ENCODE results near the gene TBC1D22A. TPM values are rescaled to one million over a fixed set of nuclear protein-coding genes. Genes with fewer than 3 reads are reported as not detected.

The TBC1D22A gene
- total and polyA plus RNA-seq, 2 experiments from 2014 or later: 9.6 to 13.3 TPM

DNA sequence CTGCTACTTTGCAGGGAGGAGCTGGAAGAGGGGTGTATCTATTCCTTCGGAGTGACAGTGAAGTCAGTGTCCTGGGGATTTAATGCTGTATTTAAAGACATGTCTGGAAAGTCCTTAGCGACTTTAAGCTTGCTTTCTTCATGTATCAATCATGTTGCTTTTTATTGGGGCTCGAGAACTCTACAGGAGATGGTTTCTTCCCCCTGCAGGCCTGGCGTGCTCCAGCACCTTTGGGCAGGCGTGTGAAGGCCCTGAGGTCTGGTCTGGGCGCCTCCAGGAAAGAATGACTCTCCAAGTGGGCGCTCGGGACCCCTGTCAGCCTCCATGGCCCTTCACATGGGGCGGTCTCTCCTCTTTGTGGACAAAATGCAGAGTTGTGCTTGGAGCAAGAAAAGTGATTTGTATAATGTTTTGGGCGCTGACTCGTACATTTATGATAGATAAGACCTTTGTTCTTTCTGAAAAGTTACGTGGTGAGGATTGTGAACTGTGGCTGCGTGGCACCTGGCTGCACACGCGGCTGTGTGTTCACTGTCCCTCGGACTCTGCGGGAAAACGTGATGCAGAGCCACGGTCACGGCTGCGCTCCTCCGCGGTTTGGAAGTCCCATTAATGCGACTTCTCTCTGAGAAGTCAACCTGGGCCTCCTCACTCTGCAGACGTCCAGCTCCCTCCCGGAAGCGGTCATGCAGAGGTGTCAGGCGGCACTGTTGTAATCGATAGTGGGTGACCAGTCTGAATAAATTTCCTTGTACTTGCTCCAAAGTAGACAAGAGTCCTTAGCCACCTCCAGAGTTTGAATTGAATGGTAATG lies 282.5 kb downstream of the TBC1D22A start:
- TF ChIP-seq, protein P1, sequence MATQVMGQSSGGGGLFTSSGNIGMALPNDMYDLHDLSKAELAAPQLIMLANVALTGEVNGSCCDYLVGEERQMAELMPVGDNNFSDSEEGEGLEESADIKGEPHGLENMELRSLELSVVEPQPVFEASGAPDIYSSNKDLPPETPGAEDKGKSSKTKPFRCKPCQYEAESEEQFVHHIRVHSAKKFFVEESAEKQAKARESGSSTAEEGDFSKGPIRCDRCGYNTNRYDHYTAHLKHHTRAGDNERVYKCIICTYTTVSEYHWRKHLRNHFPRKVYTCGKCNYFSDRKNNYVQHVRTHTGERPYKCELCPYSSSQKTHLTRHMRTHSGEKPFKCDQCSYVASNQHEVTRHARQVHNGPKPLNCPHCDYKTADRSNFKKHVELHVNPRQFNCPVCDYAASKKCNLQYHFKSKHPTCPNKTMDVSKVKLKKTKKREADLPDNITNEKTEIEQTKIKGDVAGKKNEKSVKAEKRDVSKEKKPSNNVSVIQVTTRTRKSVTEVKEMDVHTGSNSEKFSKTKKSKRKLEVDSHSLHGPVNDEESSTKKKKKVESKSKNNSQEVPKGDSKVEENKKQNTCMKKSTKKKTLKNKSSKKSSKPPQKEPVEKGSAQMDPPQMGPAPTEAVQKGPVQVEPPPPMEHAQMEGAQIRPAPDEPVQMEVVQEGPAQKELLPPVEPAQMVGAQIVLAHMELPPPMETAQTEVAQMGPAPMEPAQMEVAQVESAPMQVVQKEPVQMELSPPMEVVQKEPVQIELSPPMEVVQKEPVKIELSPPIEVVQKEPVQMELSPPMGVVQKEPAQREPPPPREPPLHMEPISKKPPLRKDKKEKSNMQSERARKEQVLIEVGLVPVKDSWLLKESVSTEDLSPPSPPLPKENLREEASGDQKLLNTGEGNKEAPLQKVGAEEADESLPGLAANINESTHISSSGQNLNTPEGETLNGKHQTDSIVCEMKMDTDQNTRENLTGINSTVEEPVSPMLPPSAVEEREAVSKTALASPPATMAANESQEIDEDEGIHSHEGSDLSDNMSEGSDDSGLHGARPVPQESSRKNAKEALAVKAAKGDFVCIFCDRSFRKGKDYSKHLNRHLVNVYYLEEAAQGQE (IDR thresholded peaks at IDR 0.05; ENCODE audit: unreplicated experiment): no peak
- TF ChIP-seq EZH2phosphoT487 (IDR thresholded peaks at IDR 0.05; ENCODE audit: unreplicated experiment) (no peak), POLR2AphosphoS5 (IDR thresholded peaks at IDR 0.05; ENCODE audit: low read depth) (no peak), EZH2 (IDR thresholded peaks at IDR 0.05; ENCODE audit: low read depth, unreplicated experiment) (no peak), NANOG (IDR thresholded peaks at IDR 0.05; ENCODE audit: borderline replicate concordance) (no peak), CREB1 (CRISPR knock-in tag; IDR thresholded peaks at IDR 0.05; ENCODE audit: low read depth) (no peak)
- TF ChIP-seq, protein P2, sequence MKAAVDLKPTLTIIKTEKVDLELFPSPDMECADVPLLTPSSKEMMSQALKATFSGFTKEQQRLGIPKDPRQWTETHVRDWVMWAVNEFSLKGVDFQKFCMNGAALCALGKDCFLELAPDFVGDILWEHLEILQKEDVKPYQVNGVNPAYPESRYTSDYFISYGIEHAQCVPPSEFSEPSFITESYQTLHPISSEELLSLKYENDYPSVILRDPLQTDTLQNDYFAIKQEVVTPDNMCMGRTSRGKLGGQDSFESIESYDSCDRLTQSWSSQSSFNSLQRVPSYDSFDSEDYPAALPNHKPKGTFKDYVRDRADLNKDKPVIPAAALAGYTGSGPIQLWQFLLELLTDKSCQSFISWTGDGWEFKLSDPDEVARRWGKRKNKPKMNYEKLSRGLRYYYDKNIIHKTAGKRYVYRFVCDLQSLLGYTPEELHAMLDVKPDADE (IDR thresholded peaks at IDR 0.05): no peak
- TF ChIP-seq, protein P3, sequence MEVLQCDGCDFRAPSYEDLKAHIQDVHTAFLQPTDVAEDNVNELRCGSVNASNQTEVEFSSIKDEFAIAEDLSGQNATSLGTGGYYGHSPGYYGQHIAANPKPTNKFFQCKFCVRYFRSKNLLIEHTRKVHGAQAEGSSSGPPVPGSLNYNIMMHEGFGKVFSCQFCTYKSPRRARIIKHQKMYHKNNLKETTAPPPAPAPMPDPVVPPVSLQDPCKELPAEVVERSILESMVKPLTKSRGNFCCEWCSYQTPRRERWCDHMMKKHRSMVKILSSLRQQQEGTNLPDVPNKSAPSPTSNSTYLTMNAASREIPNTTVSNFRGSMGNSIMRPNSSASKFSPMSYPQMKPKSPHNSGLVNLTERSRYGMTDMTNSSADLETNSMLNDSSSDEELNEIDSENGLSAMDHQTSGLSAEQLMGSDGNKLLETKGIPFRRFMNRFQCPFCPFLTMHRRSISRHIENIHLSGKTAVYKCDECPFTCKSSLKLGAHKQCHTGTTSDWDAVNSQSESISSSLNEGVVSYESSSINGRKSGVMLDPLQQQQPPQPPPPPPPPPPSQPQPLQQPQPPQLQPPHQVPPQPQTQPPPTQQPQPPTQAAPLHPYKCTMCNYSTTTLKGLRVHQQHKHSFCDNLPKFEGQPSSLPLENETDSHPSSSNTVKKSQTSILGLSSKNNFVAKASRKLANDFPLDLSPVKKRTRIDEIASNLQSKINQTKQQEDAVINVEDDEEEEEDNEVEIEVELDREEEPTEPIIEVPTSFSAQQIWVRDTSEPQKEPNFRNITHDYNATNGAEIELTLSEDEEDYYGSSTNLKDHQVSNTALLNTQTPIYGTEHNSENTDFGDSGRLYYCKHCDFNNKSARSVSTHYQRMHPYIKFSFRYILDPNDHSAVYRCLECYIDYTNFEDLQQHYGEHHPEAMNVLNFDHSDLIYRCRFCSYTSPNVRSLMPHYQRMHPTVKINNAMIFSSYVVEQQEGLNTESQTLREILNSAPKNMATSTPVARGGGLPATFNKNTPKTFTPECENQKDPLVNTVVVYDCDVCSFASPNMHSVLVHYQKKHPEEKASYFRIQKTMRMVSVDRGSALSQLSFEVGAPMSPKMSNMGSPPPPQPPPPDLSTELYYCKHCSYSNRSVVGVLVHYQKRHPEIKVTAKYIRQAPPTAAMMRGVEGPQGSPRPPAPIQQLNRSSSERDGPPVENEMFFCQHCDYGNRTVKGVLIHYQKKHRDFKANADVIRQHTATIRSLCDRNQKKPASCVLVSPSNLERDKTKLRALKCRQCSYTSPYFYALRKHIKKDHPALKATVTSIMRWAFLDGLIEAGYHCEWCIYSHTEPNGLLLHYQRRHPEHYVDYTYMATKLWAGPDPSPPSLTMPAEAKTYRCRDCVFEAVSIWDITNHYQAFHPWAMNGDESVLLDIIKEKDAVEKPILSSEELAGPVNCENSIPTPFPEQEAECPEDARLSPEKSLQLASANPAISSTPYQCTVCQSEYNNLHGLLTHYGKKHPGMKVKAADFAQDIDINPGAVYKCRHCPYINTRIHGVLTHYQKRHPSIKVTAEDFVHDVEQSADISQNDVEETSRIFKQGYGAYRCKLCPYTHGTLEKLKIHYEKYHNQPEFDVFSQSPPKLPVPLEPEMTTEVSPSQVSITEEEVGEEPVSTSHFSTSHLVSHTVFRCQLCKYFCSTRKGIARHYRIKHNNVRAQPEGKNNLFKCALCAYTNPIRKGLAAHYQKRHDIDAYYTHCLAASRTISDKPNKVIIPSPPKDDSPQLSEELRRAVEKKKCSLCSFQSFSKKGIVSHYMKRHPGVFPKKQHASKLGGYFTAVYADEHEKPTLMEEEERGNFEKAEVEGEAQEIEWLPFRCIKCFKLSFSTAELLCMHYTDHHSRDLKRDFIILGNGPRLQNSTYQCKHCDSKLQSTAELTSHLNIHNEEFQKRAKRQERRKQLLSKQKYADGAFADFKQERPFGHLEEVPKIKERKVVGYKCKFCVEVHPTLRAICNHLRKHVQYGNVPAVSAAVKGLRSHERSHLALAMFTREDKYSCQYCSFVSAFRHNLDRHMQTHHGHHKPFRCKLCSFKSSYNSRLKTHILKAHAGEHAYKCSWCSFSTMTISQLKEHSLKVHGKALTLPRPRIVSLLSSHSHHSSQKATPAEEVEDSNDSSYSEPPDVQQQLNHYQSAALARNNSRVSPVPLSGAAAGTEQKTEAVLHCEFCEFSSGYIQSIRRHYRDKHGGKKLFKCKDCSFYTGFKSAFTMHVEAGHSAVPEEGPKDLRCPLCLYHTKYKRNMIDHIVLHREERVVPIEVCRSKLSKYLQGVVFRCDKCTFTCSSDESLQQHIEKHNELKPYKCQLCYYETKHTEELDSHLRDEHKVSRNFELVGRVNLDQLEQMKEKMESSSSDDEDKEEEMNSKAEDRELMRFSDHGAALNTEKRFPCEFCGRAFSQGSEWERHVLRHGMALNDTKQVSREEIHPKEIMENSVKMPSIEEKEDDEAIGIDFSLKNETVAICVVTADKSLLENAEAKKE (CRISPR knock-in tag; IDR thresholded peaks at IDR 0.05): no peak
- Histone ChIP-seq H3K4me3 (no peak overlapping the region), H3K27ac (ENCODE audit: low read depth) (no peak overlapping the region), H3F3A (replicated peaks; ENCODE audit: low read depth) (no peaks in the 10 kb centered on the region), H3K9me2 (ENCODE audit: insufficient read depth) (no peaks in the 10 kb centered on the region), H4K20me1 (replicated peaks; ENCODE audit: insufficient read depth) (no peaks in the 10 kb centered on the region), H2AFZ (no peak overlapping the region), H3K79me2 (replicated peaks; ENCODE audit: insufficient read depth) (no peaks in the 10 kb centered on the region), H3K4me2 (no peak overlapping the region), H3K4me1 (ENCODE audit: insufficient read depth) (no peaks in the 10 kb centered on the region), H3K36me3 (ENCODE audit: insufficient read depth) (no peaks in the 10 kb centered on the region), H3K27me3 (ENCODE audit: insufficient read depth) (no peaks in the 10 kb centered on the region)
- H3K36me3 Mint-ChIP-seq (ENCODE audit: low read depth): no peaks in the 10 kb centered on the region
- no peak for DNase-seq (ENCODE audit: low spot score)
- no peak overlapping the region for H3K4me3 Mint-ChIP-seq
- no peak for ATAC-seq
- peaks cover 11% of the 10 kb centered on the region for H3K4me1 Mint-ChIP-seq
- no peak overlapping the region for H3K27ac Mint-ChIP-seq
- H3K27me3 Mint-ChIP-seq (ENCODE audit: insufficient read depth, low read depth, poor library complexity): peaks cover 10% of the 10 kb centered on the region
- no peaks in the 10 kb centered on the region for H3K9me3 Mint-ChIP-seq
